GM12878 (cell line): ENCODE data around the gene SYF2. TPM values are rescaled to one million over a fixed set of nuclear protein-coding genes. Genes with fewer than 3 reads are reported as not detected.

Experiments
- DPF2 ChIP-seq: fragments of 450-650 bp; IDR thresholded peaks from 2 replicates; pipeline ENCODE4 v1.6.1; 2017; ENCODE audit warnings: mild to moderate bottlenecking
- FOS ChIP-seq: IDR thresholded peaks from 3 replicates; pipeline ENCODE4 v1.6.1; 2011; ENCODE audit warnings: borderline replicate concordance; ENCODE audit not compliant: insufficient read length; ENCODE audit errors: extremely low read depth
- IKZF2 ChIP-seq, 2 experiments: fragments of 450-650 bp; IDR thresholded peaks; 2 replicates each; pipeline ENCODE4 v1.6.1; 2017; ENCODE audit warnings: mild to moderate bottlenecking in 2 of 2, moderate library complexity in 2 of 2
- MLLT1 ChIP-seq: fragments of 450-650 bp; IDR thresholded peaks from 2 replicates; pipeline ENCODE4 v1.6.1; 2016; ENCODE audit warnings: mild to moderate bottlenecking
- MYC ChIP-seq: IDR thresholded peaks from 2 replicates; pipeline ENCODE4 v1.6.1; 2011; ENCODE audit warnings: mild to moderate bottlenecking, low read length, moderate library complexity, inconsistent platforms; ENCODE audit not compliant: insufficient read depth, insufficient replicate concordance, insufficient read length, severe bottlenecking
- SRF ChIP-seq, 2 experiments: IDR thresholded peaks; 2 replicates each; pipeline ENCODE4 v1.6.1; 2011; ENCODE audit warnings: low read depth in 2 of 2, low read length in 2 of 2, mild to moderate bottlenecking in 1 of 2, moderate library complexity in 1 of 2
- USF1 ChIP-seq: IDR thresholded peaks from 2 replicates; pipeline ENCODE4 v1.6.1; 2011; ENCODE audit warnings: borderline replicate concordance, low read depth, mild to moderate bottlenecking, moderate library complexity, mixed read lengths, low read length; ENCODE audit not compliant: insufficient read depth; ENCODE audit errors: extremely low read length
- USF2 ChIP-seq: IDR thresholded peaks from 2 replicates; pipeline ENCODE4 v1.6.1; 2011; ENCODE audit warnings: low read depth, low read length, improper control_type of control experiment, borderline replicate concordance
- ZZZ3 ChIP-seq: IDR thresholded peaks from 2 replicates; pipeline ENCODE4 v1.6.1; 2011; ENCODE audit warnings: low read depth; ENCODE audit not compliant: control insufficient read depth, insufficient read length
- polyA plus RNA-seq, 11 experiments: library from polyadenylated mRNA; depleted of rRNA in 4 of 11; unstranded in 6 of 11; stranded (reverse) in 5 of 11; fragments of >200 nt; fragmentation: Nextera tagmentation in 4 of 11; fragmentation: Illumina TruSeq in 1 of 11; extraction: Ambion mirVana in 4 of 11; extraction: Trizol in 1 of 11; gene quantifications; 1 replicate in 1 of 11; 2 replicates in 10 of 11; pipeline versions ENCODE4 v1.2.1 to v1.2.3, GENCODE V29; 2011 to 2016; ENCODE audit warnings: inconsistent platforms in 2 of 11, missing spikeins in 2 of 11, low read depth in 1 of 11
- total RNA-seq, 4 experiments: library from RNA; depleted of rRNA in 3 of 4; stranded (reverse); fragments of >200 nt in 3 of 4; fragmentation: Illumina TruSeq in 1 of 4; extraction: Trizol in 1 of 4; gene quantifications; 2 replicates each; pipeline versions ENCODE4 v1.2.1 to v1.2.3, GENCODE V29; 2013 to 2021

SYF2 gene
- total and polyA plus RNA-seq, 10 of the 15 experiments (the other 5 are each of a cell fraction or from before 2014, with no cell fraction given): 20.3 to 70.5 (median 35.3) TPM

- TF ChIP-seq ZZZ3 (no peak), USF2 (no peak), IKZF2 (IDR thresholded peaks at IDR 0.05) (0 out of 4 replicates have a peak, but pooled peaks of 1 of the 2 experiments have one; percentile 16), USF1 (no peak), MYC (no peak), FOS (no peak), SRF (IDR thresholded peaks at IDR 0.05; ENCODE audit: low read depth in 2 of 2, low read length in 2 of 2) (no peak; a peak in 1 of 4 replicates), DPF2 (peak; percentile 91; the same call in 1 of the 2 replicates), MLLT1 (peak; percentile 97)
These were observed 14.9 kb upstream of the SYF2 start, which contains the start of gene RSRP1 (continued) for GRCh38 chr1:25247024-25247828.
